Uterus (tissue), 2 donors: ENCODE results near the gene SPA17.

Source experiments
- POLR2A ChIP-seq, 2 donors: fragments of 450-650 bp; IDR thresholded peaks; one replicate each; pipeline ENCODE4 v1.6.1; 2016; ENCODE audit warnings: antibody characterized with exemption in 2 of 2, mild to moderate bottlenecking in 1 of 2, moderate library complexity in 1 of 2
- TF ChIP-seq, protein P1 (sequence below), 4 experiments: fragments of 200-600 bp in 2 of 4; fragments of 450-650 bp in 2 of 4; sonication (generic) in 2 of 4; IDR thresholded peaks; one replicate each; pipeline ENCODE4 v1.5.1; 2016 to 2019; ENCODE audit warnings: antibody characterized with exemption in 4 of 4, mild to moderate bottlenecking in 2 of 4, moderate library complexity in 1 of 4

DNA sequence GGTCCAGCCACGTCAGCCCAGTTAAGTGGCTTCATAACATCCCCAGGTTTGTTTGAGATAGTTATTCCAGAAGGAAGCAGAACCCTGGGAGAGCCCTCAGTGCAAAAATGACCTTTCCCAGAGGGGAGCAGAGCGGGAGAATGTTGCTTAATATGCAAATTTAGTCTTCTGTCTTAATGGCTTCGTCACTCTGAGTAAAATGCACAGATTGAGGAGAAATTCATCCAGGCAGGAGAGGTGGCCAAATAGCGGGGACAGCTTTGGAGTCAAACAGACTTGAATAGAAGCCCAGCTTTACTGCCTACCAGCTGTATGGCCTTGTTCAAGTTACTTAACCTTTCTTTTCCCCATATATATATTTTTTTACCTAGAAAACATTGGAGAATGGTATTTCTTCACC, 53.8 kb downstream of the SPA17 start:
- TF ChIP-seq, protein P1, sequence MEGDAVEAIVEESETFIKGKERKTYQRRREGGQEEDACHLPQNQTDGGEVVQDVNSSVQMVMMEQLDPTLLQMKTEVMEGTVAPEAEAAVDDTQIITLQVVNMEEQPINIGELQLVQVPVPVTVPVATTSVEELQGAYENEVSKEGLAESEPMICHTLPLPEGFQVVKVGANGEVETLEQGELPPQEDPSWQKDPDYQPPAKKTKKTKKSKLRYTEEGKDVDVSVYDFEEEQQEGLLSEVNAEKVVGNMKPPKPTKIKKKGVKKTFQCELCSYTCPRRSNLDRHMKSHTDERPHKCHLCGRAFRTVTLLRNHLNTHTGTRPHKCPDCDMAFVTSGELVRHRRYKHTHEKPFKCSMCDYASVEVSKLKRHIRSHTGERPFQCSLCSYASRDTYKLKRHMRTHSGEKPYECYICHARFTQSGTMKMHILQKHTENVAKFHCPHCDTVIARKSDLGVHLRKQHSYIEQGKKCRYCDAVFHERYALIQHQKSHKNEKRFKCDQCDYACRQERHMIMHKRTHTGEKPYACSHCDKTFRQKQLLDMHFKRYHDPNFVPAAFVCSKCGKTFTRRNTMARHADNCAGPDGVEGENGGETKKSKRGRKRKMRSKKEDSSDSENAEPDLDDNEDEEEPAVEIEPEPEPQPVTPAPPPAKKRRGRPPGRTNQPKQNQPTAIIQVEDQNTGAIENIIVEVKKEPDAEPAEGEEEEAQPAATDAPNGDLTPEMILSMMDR (IDR thresholded peaks at IDR 0.05): no peak
- TF ChIP-seq POLR2A (IDR thresholded peaks at IDR 0.05): no peak
